GM23338 (cell line): Measurements from ENCODE around the gene ANKIB1. TPM values are rescaled to one million over a fixed set of nuclear protein-coding genes. Genes with fewer than 3 reads are reported as not detected.

Experiments
- ATAC-seq: fragments of 200-7000 bp; cut with Tn5 transposase; 3 replicates; pipeline ENCODE4 v1.9.1; 2020
- DNase-seq: peaks from one replicate; pipeline ENCODE4 v3.0.0-alpha.2; 2015; ENCODE audit warnings: low spot score
- H2AFZ ChIP-seq: fragments of 200-600 bp; sonication (generic); 2 replicates; pipeline ENCODE4 v1.8.0; 2016; ENCODE audit warnings: antibody characterized with exemption, mild to moderate bottlenecking, moderate library complexity
- H3F3A ChIP-seq: fragments of 200-600 bp; sonication (generic); replicated peaks from 2 replicates; pipeline ENCODE4 v1.8.0; 2017; ENCODE audit warnings: antibody characterized with exemption, mixed run types, low read depth
- H3K27ac ChIP-seq: fragments of 200-600 bp; sonication (generic); 2 replicates; pipeline ENCODE4 v1.6.1; 2016; ENCODE audit warnings: low read depth
- H3K27me3 ChIP-seq: fragments of 200-600 bp; sonication (generic); 2 replicates; pipeline ENCODE4 v1.8.0; 2016; ENCODE audit warnings: mild to moderate bottlenecking, mixed run types, moderate library complexity; ENCODE audit not compliant: insufficient read depth
- H3K36me3 ChIP-seq: fragments of 200-600 bp; sonication (generic); 2 replicates; pipeline ENCODE4 v1.8.0; 2016; ENCODE audit warnings: mild to moderate bottlenecking; ENCODE audit not compliant: insufficient read depth
- H3K4me1 ChIP-seq: fragments of 200-600 bp; sonication (generic); 2 replicates; pipeline ENCODE4 v1.8.0; 2016; ENCODE audit warnings: mild to moderate bottlenecking, moderate library complexity; ENCODE audit not compliant: insufficient read depth
- H3K4me2 ChIP-seq: fragments of 200-600 bp; sonication (generic); 2 replicates; pipeline ENCODE4 v1.7.1; 2017; ENCODE audit warnings: mixed run types
- H3K4me3 ChIP-seq: fragments of 200-600 bp; sonication (generic); 2 replicates; pipeline ENCODE4 v1.6.1; 2016; ENCODE audit warnings: mixed run types
- H3K79me2 ChIP-seq: fragments of 200-600 bp; sonication (generic); replicated peaks from 2 replicates; pipeline ENCODE4 v1.8.0; 2017; ENCODE audit warnings: mild to moderate bottlenecking; ENCODE audit not compliant: insufficient read depth
- H3K9me2 ChIP-seq: fragments of 200-600 bp; sonication (generic); 2 replicates; pipeline ENCODE4 v1.8.0; 2017; ENCODE audit not compliant: insufficient read depth
- H4K20me1 ChIP-seq: fragments of 200-600 bp; sonication (generic); replicated peaks from 2 replicates; pipeline ENCODE4 v1.8.0; 2017; ENCODE audit warnings: mild to moderate bottlenecking; ENCODE audit not compliant: insufficient read depth
- H3K27ac Mint-ChIP-seq: 2 replicates; pipeline ENCODE4 v1.8.0; 2020; ENCODE audit warnings: inconsistent platforms, mild to moderate bottlenecking, moderate library complexity, mixed read lengths
- H3K27me3 Mint-ChIP-seq: 3 replicates; pipeline ENCODE4 v1.8.0; 2022; ENCODE audit warnings: low read depth, mild to moderate bottlenecking, moderate library complexity, mixed read lengths, inconsistent platforms; ENCODE audit not compliant: insufficient read depth, poor library complexity
- H3K36me3 Mint-ChIP-seq: 3 replicates; pipeline ENCODE4 v1.8.0; 2021; ENCODE audit warnings: low read depth, mild to moderate bottlenecking, inconsistent platforms, moderate library complexity, mixed read lengths
- H3K4me1 Mint-ChIP-seq: 3 replicates; pipeline ENCODE4 v1.8.0; 2020; ENCODE audit warnings: mild to moderate bottlenecking, inconsistent platforms, mixed read lengths
- H3K4me3 Mint-ChIP-seq: 3 replicates; pipeline ENCODE4 v1.8.0; 2021; ENCODE audit warnings: moderate library complexity, mild to moderate bottlenecking, inconsistent platforms, mixed read lengths
- H3K9me3 Mint-ChIP-seq: 3 replicates; pipeline ENCODE4 v1.8.0; 2020; ENCODE audit warnings: moderate library complexity, mild to moderate bottlenecking, inconsistent platforms, mixed read lengths
- CREB1 ChIP-seq: fragments of 250-450 bp; sonication (Bioruptor Pico); IDR thresholded peaks from 2 replicates; pipeline ENCODE4 v1.5.0; 2020; ENCODE audit warnings: low read depth, mild to moderate bottlenecking, moderate library complexity
- EZH2 ChIP-seq: fragments of 200-600 bp; sonication (generic); IDR thresholded peaks from one replicate; pipeline ENCODE4 v1.8.0; 2017; ENCODE audit warnings: antibody characterized with exemption, mild to moderate bottlenecking, low read depth; ENCODE audit not compliant: unreplicated experiment
- EZH2phosphoT487 ChIP-seq: fragments of 200-600 bp; sonication (generic); IDR thresholded peaks from one replicate; pipeline ENCODE4 v1.8.1; 2018; ENCODE audit warnings: antibody characterized with exemption; ENCODE audit not compliant: unreplicated experiment
- NANOG ChIP-seq: IDR thresholded peaks from 2 replicates; pipeline ENCODE4 v1.6.1; 2016; ENCODE audit warnings: antibody characterized with exemption, borderline replicate concordance
- POLR2AphosphoS5 ChIP-seq: IDR thresholded peaks from 2 replicates; pipeline ENCODE4 v1.6.1; 2016; ENCODE audit warnings: antibody characterized with exemption, low read depth
- STAT1 ChIP-seq: IDR thresholded peaks from one replicate; pipeline ENCODE4 v1.6.1; 2016; ENCODE audit warnings: antibody characterized with exemption; ENCODE audit not compliant: unreplicated experiment
- ZNF331 ChIP-seq: fragments of 250-450 bp; sonication (Bioruptor Pico); IDR thresholded peaks from 2 replicates; pipeline ENCODE4 v1.5.0; 2020; ENCODE audit warnings: low read depth, mild to moderate bottlenecking, moderate library complexity
- polyA plus RNA-seq: library from polyadenylated mRNA; unstranded; fragments of >200 nt; fragmentation: Nextera tagmentation; extraction: Ambion mirVana; gene quantifications from 2 replicates; pipeline ENCODE4 v1.2.1, GENCODE V29; 2016
- total RNA-seq: library from RNA; depleted of rRNA; stranded (reverse); fragments of >200 nt; shearing (Covaris generic); gene quantifications from 2 replicates; pipeline ENCODE4 v1.2.3, GENCODE V29; 2014
- TF ChIP-seq, protein P1 (sequence below), 2 experiments: fragments of 200-600 bp in 1 of 2; sonication (generic) in 1 of 2; conservative IDR thresholded peaks; 2 replicates each; pipeline versions ENCODE4 v1.5.1 to v1.6.1; 2016 to 2017; ENCODE audit warnings: antibody characterized with exemption in 2 of 2, low read depth in 2 of 2, mild to moderate bottlenecking in 2 of 2, moderate library complexity in 1 of 2
- TF ChIP-seq, protein P2 (sequence below): IDR thresholded peaks from one replicate; pipeline ENCODE4 v1.6.1; 2018; ENCODE audit warnings: antibody characterized with exemption; ENCODE audit not compliant: unreplicated experiment

ANKIB1 gene
- total and polyA plus RNA-seq, 2 experiments from 2014 or later: 19.1 to 40.3 TPM

- H3K4me2 ChIP-seq: no peak overlapping the region
- H4K20me1 ChIP-seq: peaks cover 7% of the 10 kb centered on the region
- no peaks in the 10 kb centered on the region for H3K27me3 ChIP-seq
- Mint-ChIP-seq H3K27me3 (peaks cover 3% of the 10 kb centered on the region), H3K36me3 (peaks cover 16% of the 10 kb centered on the region; the same call in 2 of the 3 replicates), H3K4me3 (no peak overlapping the region), H3K9me3 (no peaks in the 10 kb centered on the region), H3K27ac (no peak overlapping the region), H3K4me1 (no peaks in the 10 kb centered on the region)
- no peaks in the 10 kb centered on the region for H3K9me2 ChIP-seq
- no peak overlapping the region for H3K27ac ChIP-seq
- 0 out of 2 replicates have a peak, but pooled peaks cover 5% of the 10 kb centered on the region for H3K79me2 ChIP-seq
- TF ChIP-seq, protein P1, sequence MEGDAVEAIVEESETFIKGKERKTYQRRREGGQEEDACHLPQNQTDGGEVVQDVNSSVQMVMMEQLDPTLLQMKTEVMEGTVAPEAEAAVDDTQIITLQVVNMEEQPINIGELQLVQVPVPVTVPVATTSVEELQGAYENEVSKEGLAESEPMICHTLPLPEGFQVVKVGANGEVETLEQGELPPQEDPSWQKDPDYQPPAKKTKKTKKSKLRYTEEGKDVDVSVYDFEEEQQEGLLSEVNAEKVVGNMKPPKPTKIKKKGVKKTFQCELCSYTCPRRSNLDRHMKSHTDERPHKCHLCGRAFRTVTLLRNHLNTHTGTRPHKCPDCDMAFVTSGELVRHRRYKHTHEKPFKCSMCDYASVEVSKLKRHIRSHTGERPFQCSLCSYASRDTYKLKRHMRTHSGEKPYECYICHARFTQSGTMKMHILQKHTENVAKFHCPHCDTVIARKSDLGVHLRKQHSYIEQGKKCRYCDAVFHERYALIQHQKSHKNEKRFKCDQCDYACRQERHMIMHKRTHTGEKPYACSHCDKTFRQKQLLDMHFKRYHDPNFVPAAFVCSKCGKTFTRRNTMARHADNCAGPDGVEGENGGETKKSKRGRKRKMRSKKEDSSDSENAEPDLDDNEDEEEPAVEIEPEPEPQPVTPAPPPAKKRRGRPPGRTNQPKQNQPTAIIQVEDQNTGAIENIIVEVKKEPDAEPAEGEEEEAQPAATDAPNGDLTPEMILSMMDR (conservative IDR thresholded peaks at IDR 0.05; ENCODE audit: low read depth in 2 of 2): no peak
- TF ChIP-seq POLR2AphosphoS5: no peak
- no peak for TF ChIP-seq CREB1 (CRISPR knock-in tag)
- TF ChIP-seq STAT1: no peak
- no peak for TF ChIP-seq NANOG
- TF ChIP-seq ZNF331: no peak
- no peak overlapping the region for H3K4me3 ChIP-seq
- H2AFZ ChIP-seq: no peak overlapping the region
- peaks cover 7% of the 10 kb centered on the region; the same call in 1 of the 2 replicates for H3K36me3 ChIP-seq
- no peaks in the 10 kb centered on the region for H3K4me1 ChIP-seq
- H3F3A ChIP-seq: no peaks in the 10 kb centered on the region
- ATAC-seq: no peak
- DNase-seq: no peak
These were observed 39.1 kb upstream of the ANKIB1 start for GRCh38 chr7:92206672-92207071.

- no peaks in the 10 kb centered on the region for H3K9me2 ChIP-seq
- no peak overlapping the region for H3K27ac ChIP-seq
- no peaks in the 10 kb centered on the region for H3F3A ChIP-seq
- Mint-ChIP-seq H3K36me3 (peaks cover 43% of the 10 kb centered on the region), H3K4me1 (no peaks in the 10 kb centered on the region), H3K27me3 (peaks cover 2% of the 10 kb centered on the region), H3K4me3 (no peak overlapping the region), H3K9me3 (no peaks in the 10 kb centered on the region), H3K27ac (no peak overlapping the region)
- DNase-seq: no peak
- no peaks in the 10 kb centered on the region for H3K79me2 ChIP-seq
- H3K4me1 ChIP-seq: no peaks in the 10 kb centered on the region
- no peaks in the 10 kb centered on the region for H4K20me1 ChIP-seq
- peaks cover 45% of the 10 kb centered on the region for H3K36me3 ChIP-seq
- no peak overlapping the region for H2AFZ ChIP-seq
- H3K4me3 ChIP-seq: no peak overlapping the region
- H3K27me3 ChIP-seq: no peaks in the 10 kb centered on the region
- no peak overlapping the region for H3K4me2 ChIP-seq
- ATAC-seq: no peak
- TF ChIP-seq, protein P1 (conservative IDR thresholded peaks at IDR 0.05; ENCODE audit: low read depth in 2 of 2): no peak
- TF ChIP-seq EZH2 (no peak), EZH2phosphoT487 (no peak), STAT1 (no peak), CREB1 (CRISPR knock-in tag) (no peak)
- TF ChIP-seq, protein P2, sequence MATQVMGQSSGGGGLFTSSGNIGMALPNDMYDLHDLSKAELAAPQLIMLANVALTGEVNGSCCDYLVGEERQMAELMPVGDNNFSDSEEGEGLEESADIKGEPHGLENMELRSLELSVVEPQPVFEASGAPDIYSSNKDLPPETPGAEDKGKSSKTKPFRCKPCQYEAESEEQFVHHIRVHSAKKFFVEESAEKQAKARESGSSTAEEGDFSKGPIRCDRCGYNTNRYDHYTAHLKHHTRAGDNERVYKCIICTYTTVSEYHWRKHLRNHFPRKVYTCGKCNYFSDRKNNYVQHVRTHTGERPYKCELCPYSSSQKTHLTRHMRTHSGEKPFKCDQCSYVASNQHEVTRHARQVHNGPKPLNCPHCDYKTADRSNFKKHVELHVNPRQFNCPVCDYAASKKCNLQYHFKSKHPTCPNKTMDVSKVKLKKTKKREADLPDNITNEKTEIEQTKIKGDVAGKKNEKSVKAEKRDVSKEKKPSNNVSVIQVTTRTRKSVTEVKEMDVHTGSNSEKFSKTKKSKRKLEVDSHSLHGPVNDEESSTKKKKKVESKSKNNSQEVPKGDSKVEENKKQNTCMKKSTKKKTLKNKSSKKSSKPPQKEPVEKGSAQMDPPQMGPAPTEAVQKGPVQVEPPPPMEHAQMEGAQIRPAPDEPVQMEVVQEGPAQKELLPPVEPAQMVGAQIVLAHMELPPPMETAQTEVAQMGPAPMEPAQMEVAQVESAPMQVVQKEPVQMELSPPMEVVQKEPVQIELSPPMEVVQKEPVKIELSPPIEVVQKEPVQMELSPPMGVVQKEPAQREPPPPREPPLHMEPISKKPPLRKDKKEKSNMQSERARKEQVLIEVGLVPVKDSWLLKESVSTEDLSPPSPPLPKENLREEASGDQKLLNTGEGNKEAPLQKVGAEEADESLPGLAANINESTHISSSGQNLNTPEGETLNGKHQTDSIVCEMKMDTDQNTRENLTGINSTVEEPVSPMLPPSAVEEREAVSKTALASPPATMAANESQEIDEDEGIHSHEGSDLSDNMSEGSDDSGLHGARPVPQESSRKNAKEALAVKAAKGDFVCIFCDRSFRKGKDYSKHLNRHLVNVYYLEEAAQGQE: no peak
These were observed 24.0 kb upstream of the ANKIB1 start for GRCh38 chr7:92221766-92222165.
